ENCODE results near the gene COX7A2L. TPM values are rescaled to one million over a fixed set of nuclear protein-coding genes. Genes with fewer than 3 reads are reported as not detected.

The COX7A2L gene
- total and polyA plus RNA-seq, 2 experiments from 2014 or later, result 112 to 149 TPM

GRCh38 chr2:42407476-42407875 lies 46.5 kb upstream of the COX7A2L start:
- no peaks in the 10 kb centered on the region for H3K9me2 ChIP-seq (ENCODE audit: insufficient read depth)

GRCh38 chr2:42404676-42405075 lies 43.7 kb upstream of the COX7A2L start:
- ATAC-seq (no peak), DNase-seq (ENCODE audit: low spot score) (no peak)
- H3K4me1 ChIP-seq (ENCODE audit: insufficient read depth), result no peaks in the 10 kb centered on the region
- Mint-ChIP-seq H3K4me3 (no peak overlapping the region), H3K27me3 (ENCODE audit: insufficient read depth, low read depth, poor library complexity) (peaks cover 2% of the 10 kb centered on the region), H3K4me1 (no peaks in the 10 kb centered on the region), H3K9me3 (peaks cover 13% of the 10 kb centered on the region; the same call in 2 of the 3 replicates), H3K36me3 (ENCODE audit: low read depth) (peaks cover 14% of the 10 kb centered on the region), H3K27ac (no peak overlapping the region)
- H3K27me3 ChIP-seq (ENCODE audit: insufficient read depth), result no peaks in the 10 kb centered on the region
- no peaks in the 10 kb centered on the region for H3K36me3 ChIP-seq (ENCODE audit: insufficient read depth)
- H3K27ac ChIP-seq (ENCODE audit: low read depth), result no peak overlapping the region; the same call in 1 of the 2 replicates
- no peaks in the 10 kb centered on the region for H3K9me2 ChIP-seq (ENCODE audit: insufficient read depth)
- H3K79me2 ChIP-seq (replicated peaks; ENCODE audit: insufficient read depth), result no peaks in the 10 kb centered on the region
- no peaks in the 10 kb centered on the region for H4K20me1 ChIP-seq (replicated peaks; ENCODE audit: insufficient read depth)
- no peak overlapping the region for H2AFZ ChIP-seq
- TF ChIP-seq STAT1 (IDR thresholded peaks at IDR 0.05; ENCODE audit: unreplicated experiment), result no peak
- no peak overlapping the region for H3K4me2 ChIP-seq
- no peak overlapping the region for H3K4me3 ChIP-seq
- H3F3A ChIP-seq (replicated peaks; ENCODE audit: low read depth), result peaks cover 4% of the 10 kb centered on the region; the same call in 1 of the 2 replicates

More at GRCh38 chr2:42407476-42407875, 46.5 kb upstream of the COX7A2L start:
- no peaks in the 10 kb centered on the region for H3K36me3 ChIP-seq (ENCODE audit: insufficient read depth)
- Mint-ChIP-seq H3K9me3 (peaks cover 15% of the 10 kb centered on the region; the same call in 2 of the 3 replicates), H3K27me3 (ENCODE audit: insufficient read depth, low read depth, poor library complexity) (peaks cover 2% of the 10 kb centered on the region), H3K27ac (no peak overlapping the region), H3K4me3 (no peak overlapping the region), H3K4me1 (no peaks in the 10 kb centered on the region), H3K36me3 (ENCODE audit: low read depth) (peaks cover 17% of the 10 kb centered on the region)
- H2AFZ ChIP-seq, result no peak overlapping the region
- ATAC-seq (no peak; the same call in 2 of the 3 replicates), DNase-seq (ENCODE audit: low spot score) (no peak)
- no peaks in the 10 kb centered on the region for H3K4me1 ChIP-seq (ENCODE audit: insufficient read depth)
- no peak overlapping the region for H3K27ac ChIP-seq (ENCODE audit: low read depth)
- no peaks in the 10 kb centered on the region for H3K27me3 ChIP-seq (ENCODE audit: insufficient read depth)
- no peak overlapping the region for H3K4me3 ChIP-seq
- TF ChIP-seq POLR2AphosphoS5 (IDR thresholded peaks at IDR 0.05; ENCODE audit: low read depth) (no peak), ZNF331 (CRISPR knock-in tag; IDR thresholded peaks at IDR 0.05; ENCODE audit: low read depth) (no peak), ETS1 (IDR thresholded peaks at IDR 0.05) (no peak), JUNB (IDR thresholded peaks at IDR 0.05; ENCODE audit: unreplicated experiment) (no peak), CREB1 (CRISPR knock-in tag; IDR thresholded peaks at IDR 0.05; ENCODE audit: low read depth) (no peak), NANOG (IDR thresholded peaks at IDR 0.05; ENCODE audit: borderline replicate concordance) (no peak), REST (IDR thresholded peaks at IDR 0.05; ENCODE audit: unreplicated experiment) (no peak), STAT1 (IDR thresholded peaks at IDR 0.05; ENCODE audit: unreplicated experiment) (no peak), EZH2phosphoT487 (IDR thresholded peaks at IDR 0.05; ENCODE audit: unreplicated experiment) (no peak), ZNF114 (CRISPR knock-in tag; IDR thresholded peaks at IDR 0.05) (no peak)
- no peaks in the 10 kb centered on the region for H4K20me1 ChIP-seq (replicated peaks; ENCODE audit: insufficient read depth)
- no peaks in the 10 kb centered on the region for H3F3A ChIP-seq (replicated peaks; ENCODE audit: low read depth)
- no peaks in the 10 kb centered on the region for H3K79me2 ChIP-seq (replicated peaks; ENCODE audit: insufficient read depth)
- H3K4me2 ChIP-seq, result no peak overlapping the region
